H1 (cell line): ENCODE data around the gene MYH7. TPM values are rescaled to one million over a fixed set of nuclear protein-coding genes. Genes with fewer than 3 reads are reported as not detected.

ENCODE experiments used
- CTCF ChIA-PET: fragments of 300-600 bp; sonication (Branson Sonifier 250); formaldehyde crosslinking; loops from one replicate; lab custom pipeline; 2021; ENCODE audit not compliant: partially characterized antibody; lab: Charles Lee
- POLR2A ChIA-PET: fragments of 300-600 bp; sonication (Branson Sonifier 250); formaldehyde crosslinking; loops from one replicate; lab custom pipeline; 2021; ENCODE audit warnings: inconsistent platforms; ENCODE audit not compliant: partially characterized antibody; lab: Charles Lee
- DNase-seq, 2 experiments: peaks; one replicate each; pipeline versions ENCODE4 v3.0.0 to v3.0.0-alpha.2; 2010 to 2022; ENCODE audit warnings: low spot score in 2 of 2, low read depth in 1 of 2, mixed read lengths in 1 of 2
- FAIRE-seq: peaks from 2 replicates; lab custom pipeline; 2011; peaks lifted over from hg19 to GRCh38; lab: Jason Lieb, UNC
- H2AFZ ChIP-seq: 2 replicates; pipeline ENCODE4 v1.8.1; 2012; ENCODE audit warnings: low read length, inconsistent platforms
- H2AK5ac ChIP-seq: 2 replicates; pipeline ENCODE4 v1.6.1; 2013; ENCODE audit warnings: low read depth, low read length
- H2BK120ac ChIP-seq: replicated peaks from 2 replicates; pipeline ENCODE3; 2013; ENCODE audit warnings: low read depth, low read length, inconsistent platforms
- H2BK12ac ChIP-seq: 2 replicates; pipeline ENCODE4 v1.6.1; 2013; ENCODE audit warnings: low read depth, low read length
- H2BK15ac ChIP-seq: 2 replicates; pipeline ENCODE4 v1.6.1; 2013; ENCODE audit warnings: low read length
- H2BK20ac ChIP-seq: 2 replicates; pipeline ENCODE4 v1.6.1; 2013; ENCODE audit warnings: low read length
- H2BK5ac ChIP-seq: 2 replicates; pipeline ENCODE4 v1.6.1; 2013; ENCODE audit warnings: low read depth, low read length
- H3K14ac ChIP-seq: 2 replicates; pipeline ENCODE4 v1.6.1; 2013; ENCODE audit warnings: inconsistent platforms; ENCODE audit not compliant: insufficient read length
- H3K18ac ChIP-seq: 2 replicates; pipeline ENCODE4 v1.6.1; 2013; ENCODE audit warnings: low read length; ENCODE audit errors: extremely low read depth
- H3K23ac ChIP-seq: 2 replicates; pipeline ENCODE4 v1.6.1; 2013; ENCODE audit warnings: inconsistent platforms; ENCODE audit not compliant: insufficient read length
- H3K23me2 ChIP-seq: 2 replicates; pipeline ENCODE4 v1.6.1; 2013; ENCODE audit warnings: low read depth, low read length
- H3K27ac ChIP-seq: 2 replicates; pipeline ENCODE4 v1.6.1; 2011; ENCODE audit warnings: low read depth, low read length, inconsistent platforms
- H3K27me3 ChIP-seq, 4 experiments: replicated peaks in 1 of 4; 1 replicate in 1 of 4; 2 replicates in 3 of 4; pipeline versions ENCODE4 v1.6.1 to v1.8.1; 2011 to 2013; ENCODE audit warnings: low read length in 3 of 4, mild to moderate bottlenecking in 3 of 4, inconsistent platforms in 2 of 4, mixed read lengths in 2 of 4, moderate library complexity in 1 of 4; ENCODE audit not compliant: control insufficient read depth in 3 of 4, insufficient read depth in 3 of 4; ENCODE audit errors: extremely low read depth in 1 of 4
- H3K36me3 ChIP-seq, 4 experiments: 2 replicates each; pipeline versions ENCODE4 v1.6.1 to v1.8.1; 2011 to 2013; ENCODE audit warnings: mild to moderate bottlenecking in 4 of 4, low read length in 3 of 4, moderate library complexity in 2 of 4, control low read depth in 1 of 4, inconsistent platforms in 1 of 4; ENCODE audit not compliant: insufficient read depth in 4 of 4, control insufficient read depth in 2 of 4
- H3K4ac ChIP-seq: replicated peaks from 2 replicates; pipeline ENCODE3; 2013; ENCODE audit warnings: low read length, low read depth, mixed read lengths, inconsistent platforms; ENCODE audit not compliant: insufficient read length
- H3K4me1 ChIP-seq, 4 experiments: replicated peaks in 1 of 4; 1 replicate in 1 of 4; 2 replicates in 3 of 4; pipeline versions ENCODE4 v1.6.1 to v1.8.1; 2011 to 2013; ENCODE audit warnings: low read length in 3 of 4, inconsistent platforms in 2 of 4, mixed read lengths in 1 of 4; ENCODE audit not compliant: insufficient read depth in 4 of 4, control insufficient read depth in 3 of 4
- H3K4me2 ChIP-seq, 2 experiments: 2 replicates each; pipeline versions ENCODE4 v1.6.1 to v1.8.1; 2011 to 2013; ENCODE audit warnings: low read depth in 2 of 2, low read length in 2 of 2, control low read depth in 1 of 2, inconsistent platforms in 1 of 2, mild to moderate bottlenecking in 1 of 2; ENCODE audit not compliant: insufficient read depth in 1 of 2
- H3K4me3 ChIP-seq, 4 experiments: fragments of 200-600, 300-600 bp in 1 of 4; sonication (generic), shearing (Covaris generic), sonication (Bioruptor Twin) in 1 of 4; 2 replicates each; pipeline versions ENCODE4 v1.5.1 to v1.8.1; 2011 to 2016; ENCODE audit warnings: low read length in 4 of 4, low read depth in 3 of 4, control low read depth in 2 of 4, inconsistent platforms in 2 of 4, mild to moderate bottlenecking in 2 of 4, mixed read lengths in 1 of 4, moderate library complexity in 1 of 4; ENCODE audit not compliant: insufficient read depth in 2 of 4; ENCODE audit errors: extremely low read depth in 1 of 4
- H3K56ac ChIP-seq: replicated peaks from 2 replicates; pipeline ENCODE3; 2013; ENCODE audit warnings: low read depth, mild to moderate bottlenecking, mixed read lengths, low read length, inconsistent platforms; ENCODE audit not compliant: insufficient read length
- H3K79me1 ChIP-seq: 2 replicates; pipeline ENCODE4 v1.6.1; 2013; ENCODE audit warnings: low read depth, low read length, control low read depth
- H3K79me2 ChIP-seq, 2 experiments: 2 replicates each; pipeline versions ENCODE4 v1.6.1 to v1.8.1; 2012 to 2013; ENCODE audit warnings: low read length in 2 of 2, mild to moderate bottlenecking in 2 of 2, inconsistent platforms in 1 of 2; ENCODE audit not compliant: insufficient read depth in 2 of 2, control insufficient read depth in 1 of 2
- H3K9ac ChIP-seq, 4 experiments: replicated peaks in 1 of 4; 1 replicate in 1 of 4; 2 replicates in 3 of 4; pipeline versions ENCODE4 v1.6.1 to v1.8.1; 2011 to 2013; ENCODE audit warnings: low read depth in 3 of 4, low read length in 3 of 4, control low read depth in 2 of 4, mild to moderate bottlenecking in 2 of 4, moderate library complexity in 2 of 4, inconsistent platforms in 1 of 4; ENCODE audit errors: extremely low read depth in 1 of 4
- H3K9me3 ChIP-seq, 2 experiments: 2 replicates each; pipeline versions ENCODE4 v1.6.1 to v1.8.1; 2012 to 2013; ENCODE audit warnings: mild to moderate bottlenecking in 2 of 2, moderate library complexity in 2 of 2, control low read depth in 1 of 2, inconsistent platforms in 1 of 2, low read depth in 1 of 2, low read length in 1 of 2, mixed read lengths in 1 of 2; ENCODE audit not compliant: insufficient read depth in 2 of 2
- H4K20me1 ChIP-seq, 2 experiments: replicated peaks in 1 of 2; 2 replicates each; pipeline versions ENCODE3 to v1.8.1; 2011 to 2013; ENCODE audit warnings: inconsistent platforms in 2 of 2, low read length in 2 of 2, mild to moderate bottlenecking in 1 of 2; ENCODE audit not compliant: insufficient read depth in 2 of 2, control insufficient read depth in 1 of 2
- H4K5ac ChIP-seq: 2 replicates; pipeline ENCODE4 v1.6.1; 2013; ENCODE audit warnings: low read length, low read depth, mixed read lengths, inconsistent platforms; ENCODE audit not compliant: insufficient read length
- H4K8ac ChIP-seq: 2 replicates; pipeline ENCODE4 v1.8.0; 2013; ENCODE audit warnings: mild to moderate bottlenecking, moderate library complexity, low read length, inconsistent platforms; ENCODE audit not compliant: insufficient read depth; ENCODE audit errors: extremely low read depth
- H4K91ac ChIP-seq: replicated peaks from 2 replicates; pipeline ENCODE3; 2013; ENCODE audit warnings: low read length, mixed read lengths, inconsistent platforms; ENCODE audit not compliant: insufficient read length
- CBX5 ChIP-seq: fragments of 300-800, 300-1000 bp; sonication (generic); IDR thresholded peaks from 2 replicates; pipeline ENCODE4 v1.7.1; 2016; ENCODE audit warnings: antibody characterized with exemption, low read length, low read depth
- CHD1 ChIP-seq: IDR thresholded peaks from 2 replicates; pipeline ENCODE4 v1.6.1; 2012; ENCODE audit warnings: low read depth, low read length, improper control_type of control experiment
- TCF12 ChIP-seq: IDR thresholded peaks from 2 replicates; pipeline ENCODE4 v1.6.1; 2011; ENCODE audit warnings: low read depth, mild to moderate bottlenecking, low read length
- YY1 ChIP-seq: IDR thresholded peaks from 2 replicates; pipeline ENCODE4 v1.6.1; 2011; ENCODE audit warnings: low read depth, mild to moderate bottlenecking, low read length
- WGBS, 2 experiments: shearing (Covaris generic) in 1 of 2; methylation state at CpG; one replicate each; pipeline versions ENCODE4 v1.1.6 to v1.1.7; 2013 to 2015; ENCODE audit warnings: low lambda C conversion rate in 2 of 2, mixed read lengths in 2 of 2, inconsistent platforms in 1 of 2, low coverage in 1 of 2, missing lambda C conversion rate in 1 of 2; ENCODE audit not compliant: insufficient replicate concordance in 2 of 2, insufficient coverage in 1 of 2, insufficient read length in 1 of 2; ENCODE audit errors: extremely low coverage in 1 of 2, missing lambda C conversion rate in 1 of 2; 5-methylcytosine and 5-hydroxymethylcytosine counted together
- polyA plus RNA-seq, 7 experiments: library from polyadenylated mRNA; depleted of rRNA in 3 of 7; stranded (reverse) in 5 of 7; unstranded in 2 of 7; fragments of >200 nt in 5 of 7; fragments of 200-250 nt in 2 of 7; gene quantifications; 1 replicate in 5 of 7; 2 replicates in 1 of 7; 4 replicates in 1 of 7; pipeline versions ENCODE4 v1.2.1 to v1.2.3, GENCODE V29; 2011 to 2013; ENCODE audit warnings: missing spikeins in 2 of 7, mixed read lengths in 2 of 7
- total RNA-seq: library from RNA; stranded (reverse); fragmentation: NEBNext Ultra II Directional; extraction: Animal tissue kit (Norgen Biotek cat#: 25700); gene quantifications from 2 replicates; pipeline ENCODE4 v1.2.1, GENCODE V29; 2021
- TF ChIP-seq, protein P1 (sequence below): IDR thresholded peaks from 2 replicates; pipeline ENCODE4 v1.6.1; 2012; ENCODE audit warnings: low read length, inconsistent platforms

MYH7 gene
- total and polyA plus RNA-seq, 2 of the 8 experiments (the other 6 are each of a cell fraction or from before 2014, with no cell fraction given): not detected

DNA sequence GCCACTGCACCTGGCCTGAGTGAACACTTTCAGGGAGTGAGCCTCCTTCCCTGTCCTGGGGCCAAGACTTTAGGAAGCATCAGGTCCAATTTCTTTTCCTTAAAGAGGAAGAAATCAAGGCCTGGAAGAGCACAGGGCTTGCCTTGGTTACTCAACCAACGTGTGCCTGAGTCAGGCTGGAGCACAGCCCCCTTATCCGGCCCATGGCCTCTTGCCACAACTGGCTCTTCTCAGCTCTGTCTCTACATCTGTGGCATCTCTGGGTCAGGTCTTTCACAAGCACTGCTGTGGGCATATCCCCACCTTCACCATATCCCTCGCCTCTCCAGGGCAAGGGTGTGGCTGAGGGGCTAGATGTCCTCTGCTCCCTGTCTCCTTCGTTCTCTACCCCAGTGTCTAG lies 34.2 kb downstream of the MYH7 start:
- ChIA-PET POLR2A (no interaction called here), CTCF (interaction anchor here (1.3 kb wide), 2 partner anchors 10 to 22 kb away, joined by 3 read pairs; no protein-coding TSS in a partner anchor)
- H2AK5ac ChIP-seq: no peak overlapping the region
- TF ChIP-seq, protein P1, sequence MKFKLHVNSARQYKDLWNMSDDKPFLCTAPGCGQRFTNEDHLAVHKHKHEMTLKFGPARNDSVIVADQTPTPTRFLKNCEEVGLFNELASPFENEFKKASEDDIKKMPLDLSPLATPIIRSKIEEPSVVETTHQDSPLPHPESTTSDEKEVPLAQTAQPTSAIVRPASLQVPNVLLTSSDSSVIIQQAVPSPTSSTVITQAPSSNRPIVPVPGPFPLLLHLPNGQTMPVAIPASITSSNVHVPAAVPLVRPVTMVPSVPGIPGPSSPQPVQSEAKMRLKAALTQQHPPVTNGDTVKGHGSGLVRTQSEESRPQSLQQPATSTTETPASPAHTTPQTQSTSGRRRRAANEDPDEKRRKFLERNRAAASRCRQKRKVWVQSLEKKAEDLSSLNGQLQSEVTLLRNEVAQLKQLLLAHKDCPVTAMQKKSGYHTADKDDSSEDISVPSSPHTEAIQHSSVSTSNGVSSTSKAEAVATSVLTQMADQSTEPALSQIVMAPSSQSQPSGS: no peak
- TF ChIP-seq YY1: no peak
- no peak for TF ChIP-seq CBX5
- no peak for TF ChIP-seq CHD1
- TF ChIP-seq TCF12: no peak

More for the DNA sequence above, 34.2 kb downstream of the MYH7 start:
- H3K79me1 ChIP-seq: no peaks in the 10 kb centered on the region
- no peak overlapping the region for H2BK5ac ChIP-seq
- no peak overlapping the region for H3K18ac ChIP-seq
- no peak overlapping the region for H3K4me2 ChIP-seq
- no peak overlapping the region for H3K14ac ChIP-seq
- H2BK120ac ChIP-seq: no peak overlapping the region
- H3K4me3 ChIP-seq: no peak overlapping the region
- H2AFZ ChIP-seq: no peak overlapping the region
- H3K9me3 ChIP-seq: no peaks in the 10 kb centered on the region
- no peak for FAIRE-seq
- no peaks in the 10 kb centered on the region; a peak in 1 of 7 replicates for H3K4me1 ChIP-seq
- no peak overlapping the region for H2BK20ac ChIP-seq
- H3K4ac ChIP-seq: no peak overlapping the region
- no peak overlapping the region for H3K23ac ChIP-seq
- no peaks in the 10 kb centered on the region for H3K36me3 ChIP-seq
- H3K23me2 ChIP-seq: no peaks in the 10 kb centered on the region
- H3K9ac ChIP-seq: no peak overlapping the region
- H3K27ac ChIP-seq: no peak overlapping the region
- H2BK12ac ChIP-seq: no peak overlapping the region
- WGBS, 2 experiments: 88% methylated on average over 4 of the region's 4 CpGs; no CpG with 5 or more reads in 1 of the 2 experiments
- no peak for DNase-seq
- H3K79me2 ChIP-seq: no peaks in the 10 kb centered on the region
- H2BK15ac ChIP-seq: no peak overlapping the region
- no peak overlapping the region for H4K5ac ChIP-seq
- H3K27me3 ChIP-seq: no peaks in the 10 kb centered on the region; a peak in 1 of 7 replicates
- H4K91ac ChIP-seq: no peak overlapping the region
- H3K56ac ChIP-seq: no peak overlapping the region
- peaks cover 0 to 2% of the 10 kb centered on the region in 2 experiments for H4K20me1 ChIP-seq
- H4K8ac ChIP-seq: no peak overlapping the region
